WTC11 (cell line): ENCODE data around the gene ADISSP.
A peak's percentile ranks its signal among the peaks of the same experiment; 100 is the strongest.

Experiments used
- ATF3 ChIP-seq: sonication (generic); formaldehyde crosslinking; conservative IDR thresholded peaks from 2 replicates; pipeline ENCODE4 v1.8.1; 2022; ENCODE audit warnings: mild to moderate bottlenecking, missing genetic modification reagents
- JUN ChIP-seq: sonication (generic); formaldehyde crosslinking; IDR thresholded peaks from 2 replicates; pipeline ENCODE4 v1.8.0; 2023; ENCODE audit warnings: mild to moderate bottlenecking, missing genetic modification reagents
- MAX ChIP-seq: sonication (generic); formaldehyde crosslinking; IDR thresholded peaks from 2 replicates; pipeline ENCODE4 v1.8.0; 2022; ENCODE audit warnings: mild to moderate bottlenecking, missing genetic modification reagents
- PREB ChIP-seq: sonication (generic); formaldehyde crosslinking; IDR thresholded peaks from 2 replicates; pipeline ENCODE4 v1.8.1; 2022; ENCODE audit warnings: mild to moderate bottlenecking, missing genetic modification reagents, moderate library complexity, borderline replicate concordance
- ZNF512 ChIP-seq: sonication (generic); formaldehyde crosslinking; IDR thresholded peaks from 2 replicates; pipeline ENCODE4 v1.8.1; 2022; ENCODE audit warnings: missing genetic modification reagents, borderline replicate concordance

GRCh38 chr20:3795511-3796468 lies 28.2 kb upstream of the ADISSP start, which contains the start of gene CDC25B:
- TF ChIP-seq MAX (CRISPR knock-in tag) (peak; percentile 74), JUN (CRISPR knock-in tag) (no peak), PREB (CRISPR knock-in tag) (peak; percentile 61; the same call in 1 of the 2 replicates), ZNF512 (CRISPR knock-in tag) (no peak), ATF3 (CRISPR knock-in tag) (no peak)
